Measurements from ENCODE around the gene FBLIM1. TPM values are rescaled to one million over a fixed set of nuclear protein-coding genes. Genes with fewer than 3 reads are reported as not detected.

Gene FBLIM1, protein sequence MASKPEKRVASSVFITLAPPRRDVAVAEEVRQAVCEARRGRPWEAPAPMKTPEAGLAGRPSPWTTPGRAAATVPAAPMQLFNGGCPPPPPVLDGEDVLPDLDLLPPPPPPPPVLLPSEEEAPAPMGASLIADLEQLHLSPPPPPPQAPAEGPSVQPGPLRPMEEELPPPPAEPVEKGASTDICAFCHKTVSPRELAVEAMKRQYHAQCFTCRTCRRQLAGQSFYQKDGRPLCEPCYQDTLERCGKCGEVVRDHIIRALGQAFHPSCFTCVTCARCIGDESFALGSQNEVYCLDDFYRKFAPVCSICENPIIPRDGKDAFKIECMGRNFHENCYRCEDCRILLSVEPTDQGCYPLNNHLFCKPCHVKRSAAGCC
- total RNA-seq = under 1 TPM in 2 of 5 experiments, not detected in 3; 0.27 to 0.54 TPM
- polyA plus RNA-seq = under 1 TPM in 1 of 2 donors, not detected in 1; 0.41 TPM
- 0.54 reads per million for total RNA-seq

- Histone ChIP-seq H3K36me3 (ENCODE audit: control insufficient read depth in 2 of 3, insufficient read depth in 3 of 3, low read length in 3 of 3) (no peaks in the 10 kb centered on the region), H3K4me3 (ENCODE audit: low read length) (no peak within 1 kb of the TSS), H3K27ac (ENCODE audit: low read depth, low read length) (no peak within 1 kb of the TSS), H3K9me3 (ENCODE audit: control insufficient read depth in 2 of 3, low read length in 3 of 3) (no peaks in the 10 kb centered on the region), H3K4me1 (ENCODE audit: control insufficient read depth in 2 of 2, insufficient read depth in 2 of 2, low read length in 2 of 2) (peaks cover 0 to 5% of the 10 kb centered on the region in 2 donors), H3K27me3 (ENCODE audit: control insufficient read depth in 2 of 2, insufficient read depth in 2 of 2, low read length in 2 of 2) (peaks cover 0 to 3% of the 10 kb centered on the region in 2 donors)
- H3K4me1 Mint-ChIP-seq = peaks cover 5 to 28% (median 17%) of the 10 kb centered on the region in 7 donors
- H3K9me3 Mint-ChIP-seq = peaks cover 0 to 1% (median 0%) of the 10 kb centered on the region in 11 donors
- peak within 1 kb of the TSS; percentile 63 to 83 (median 73) for H3K4me3 Mint-ChIP-seq
- CTCF ChIA-PET = no interaction called here
- ATAC-seq = peak; percentile 45
- H3K27ac Mint-ChIP-seq = no peak within 1 kb of the TSS
- POLR2A ChIA-PET = no interaction called here
- intact Hi-C loops (cut with micrococcal nuclease) = no loop called here
- no peak for DNase-seq
- peaks cover 36 to 68% (median 38%) of the 10 kb centered on the region in 5 donors for H3K27me3 Mint-ChIP-seq
- H3K36me3 Mint-ChIP-seq = no peaks in the 10 kb centered on the region
These were observed at the start of gene FBLIM1 for GRCh38 chr1:15758343-15758931. Gene FBLIM1, plus strand, starts transcription at chr1:15758795. Its CDS starts 6,189 bp downstream, at chr1:15764984.

- H3K4me1 ChIP-seq (ENCODE audit: control insufficient read depth in 2 of 2, insufficient read depth in 2 of 2, low read length in 2 of 2) = no peaks in the 10 kb centered on the region
- Mint-ChIP-seq H3K27ac (no peak overlapping the region), H3K9me3 (peaks cover 0 to 2% (median 0%) of the 10 kb centered on the region in 11 donors), H3K27me3 (no peaks in the 10 kb centered on the region), H3K36me3 (peaks cover 0 to 17% (median 0%) of the 10 kb centered on the region in 5 donors), H3K4me3 (no peak overlapping the region), H3K4me1 (peaks cover 14 to 31% (median 24%) of the 10 kb centered on the region in 7 donors)
- CTCF ChIA-PET = no interaction called here
- no peak overlapping the region for H3K27ac ChIP-seq (ENCODE audit: low read depth, low read length)
- ATAC-seq = no peak
- no peaks in the 10 kb centered on the region for H3K27me3 ChIP-seq (ENCODE audit: control insufficient read depth in 2 of 2, insufficient read depth in 2 of 2, low read length in 2 of 2)
- intact Hi-C loops (cut with micrococcal nuclease) = no loop called here
- peaks cover 0 to 9% (median 0%) of the 10 kb centered on the region in 3 experiments for H3K36me3 ChIP-seq (ENCODE audit: control insufficient read depth in 2 of 3, insufficient read depth in 3 of 3, low read length in 3 of 3)
- H3K4me3 ChIP-seq (ENCODE audit: low read length) = no peak overlapping the region
- POLR2A ChIA-PET = interaction anchor here (0.6 to 0.9 kb wide), 2 partner anchors 8 to 24 kb away, joined by 3 to 4 read pairs; no protein-coding TSS in a partner anchor
- DNase-seq = no peak
- H3K9me3 ChIP-seq (ENCODE audit: control insufficient read depth in 2 of 3, low read length in 3 of 3) = no peaks in the 10 kb centered on the region
These were observed 49.4 kb upstream of the FBLIM1 start for GRCh38 chr1:15709226-15709625.

DNA sequence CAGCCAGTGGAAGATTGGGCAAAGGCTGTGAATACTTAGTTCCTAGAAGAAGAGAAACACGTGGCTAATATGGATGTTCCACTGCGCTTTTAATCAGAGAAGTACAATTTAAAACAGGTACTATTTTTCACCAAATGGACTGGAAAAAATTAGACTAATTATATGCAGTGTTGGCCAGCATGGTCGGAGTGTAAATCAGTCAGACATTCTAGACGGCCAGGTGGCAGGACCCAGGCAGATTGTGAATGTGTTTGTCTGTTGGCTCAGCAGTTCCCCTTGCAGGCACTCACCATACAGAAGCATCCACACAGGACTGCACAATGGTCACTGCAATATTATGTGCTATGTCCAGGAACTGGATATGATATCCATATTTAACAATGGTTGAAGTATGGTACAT is 46.4 kb upstream of the FBLIM1 start:
- Mint-ChIP-seq H3K4me3 (no peak overlapping the region), H3K9me3 (peaks cover 0 to 2% (median 0%) of the 10 kb centered on the region in 11 donors), H3K27me3 (no peaks in the 10 kb centered on the region), H3K27ac (no peak overlapping the region), H3K4me1 (peaks cover 7 to 23% (median 14%) of the 10 kb centered on the region in 7 donors), H3K36me3 (peaks cover 0 to 8% (median 0%) of the 10 kb centered on the region in 5 donors)
- Histone ChIP-seq H3K27ac (ENCODE audit: low read depth, low read length) (no peak overlapping the region), H3K36me3 (ENCODE audit: control insufficient read depth in 2 of 3, insufficient read depth in 3 of 3, low read length in 3 of 3) (peaks cover 0 to 22% (median 9%) of the 10 kb centered on the region in 3 experiments), H3K27me3 (ENCODE audit: control insufficient read depth in 2 of 2, insufficient read depth in 2 of 2, low read length in 2 of 2) (no peaks in the 10 kb centered on the region), H3K9me3 (ENCODE audit: control insufficient read depth in 2 of 3, low read length in 3 of 3) (no peaks in the 10 kb centered on the region), H3K4me1 (ENCODE audit: control insufficient read depth in 2 of 2, insufficient read depth in 2 of 2, low read length in 2 of 2) (no peaks in the 10 kb centered on the region), H3K4me3 (ENCODE audit: low read length) (no peak overlapping the region)
- DNase-seq = no peak
- ChIA-PET POLR2A (interaction anchor here (0.6 kb wide), 1 partner anchor 533 kb away, joined by 3 read pairs; no protein-coding TSS in a partner anchor), CTCF (no interaction called here)
- no peak for ATAC-seq
- intact Hi-C loops (cut with micrococcal nuclease) = no loop called here

- Histone ChIP-seq H3K4me3 (ENCODE audit: low read length) (no peak overlapping the region), H3K36me3 (ENCODE audit: control insufficient read depth in 2 of 3, insufficient read depth in 3 of 3, low read length in 3 of 3) (peaks cover 0 to 45% (median 9%) of the 10 kb centered on the region in 3 experiments), H3K4me1 (ENCODE audit: control insufficient read depth in 2 of 2, insufficient read depth in 2 of 2, low read length in 2 of 2) (no peaks in the 10 kb centered on the region), H3K27me3 (ENCODE audit: control insufficient read depth in 2 of 2, insufficient read depth in 2 of 2, low read length in 2 of 2) (no peaks in the 10 kb centered on the region), H3K9me3 (ENCODE audit: control insufficient read depth in 2 of 3, low read length in 3 of 3) (no peaks in the 10 kb centered on the region), H3K27ac (ENCODE audit: low read depth, low read length) (no peak overlapping the region)
- Mint-ChIP-seq H3K27me3 (no peaks in the 10 kb centered on the region), H3K9me3 (peaks cover 0 to under 1% (median 0%) of the 10 kb centered on the region in 11 donors), H3K27ac (peak overlapping the region in 3 of 9 donors; percentile 25 to 64 (median 45)), H3K4me3 (no peak overlapping the region), H3K36me3 (peaks cover 0 to 16% (median 2%) of the 10 kb centered on the region in 5 donors), H3K4me1 (peaks cover 7 to 16% (median 12%) of the 10 kb centered on the region in 7 donors)
- CTCF ChIA-PET = no interaction called here
- intact Hi-C loops (cut with micrococcal nuclease) = no loop called here
- POLR2A ChIA-PET = interaction anchor here (0.6 kb wide), 1 partner anchor 109 kb away, joined by 3 read pairs; no protein-coding TSS in a partner anchor
- no peak for DNase-seq
- ATAC-seq = no peak
These were observed 44.0 kb upstream of the FBLIM1 start for GRCh38 chr1:15714406-15715136.

DNA sequence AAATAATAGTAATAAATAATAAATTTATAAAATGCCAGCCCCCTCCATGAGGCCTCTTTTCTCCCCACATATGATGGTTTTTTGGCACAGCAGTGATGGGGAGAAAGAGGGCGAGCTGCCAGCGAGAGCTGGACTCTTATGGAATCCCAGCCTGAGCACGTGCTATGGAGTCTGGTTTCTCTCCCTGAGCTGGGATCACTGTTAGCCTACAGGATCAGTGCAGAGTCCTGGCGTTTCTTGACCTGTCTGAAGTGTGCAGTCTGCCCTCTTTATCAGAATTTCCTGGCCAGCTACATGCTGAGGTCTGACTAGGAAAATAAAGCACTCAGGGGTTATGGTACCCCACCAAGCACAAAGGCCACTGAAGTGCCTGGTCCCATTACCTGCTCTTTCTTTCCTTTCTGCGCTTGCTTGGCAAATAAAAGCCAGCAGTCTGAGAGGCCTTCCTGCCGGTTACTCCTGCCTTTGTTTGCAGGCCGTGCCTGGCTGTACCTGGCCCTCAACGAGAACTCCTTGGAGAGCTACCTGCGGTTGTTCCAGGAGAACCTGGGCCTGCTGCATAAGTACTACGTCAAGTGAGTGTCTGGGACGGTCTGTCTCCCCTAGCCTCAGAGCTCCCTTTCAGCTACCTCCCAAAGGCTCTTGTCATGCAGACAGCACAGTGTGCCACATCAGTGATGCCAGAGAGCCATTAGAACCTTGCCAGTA is 41.0 kb upstream of the FBLIM1 start:
- Mint-ChIP-seq H3K27ac (peak overlapping the region in 1 of 9 donors; percentile 23), H3K4me1 (peaks cover 0 to 14% (median 5%) of the 10 kb centered on the region in 7 donors), H3K36me3 (peaks cover 0 to 25% (median 2%) of the 10 kb centered on the region in 5 donors), H3K27me3 (no peaks in the 10 kb centered on the region), H3K9me3 (no peaks in the 10 kb centered on the region), H3K4me3 (no peak overlapping the region)
- Histone ChIP-seq H3K9me3 (ENCODE audit: control insufficient read depth in 2 of 3, low read length in 3 of 3) (no peaks in the 10 kb centered on the region), H3K4me3 (ENCODE audit: low read length) (no peak overlapping the region), H3K27ac (ENCODE audit: low read depth, low read length) (no peak overlapping the region), H3K4me1 (ENCODE audit: control insufficient read depth in 2 of 2, insufficient read depth in 2 of 2, low read length in 2 of 2) (no peaks in the 10 kb centered on the region), H3K27me3 (ENCODE audit: control insufficient read depth in 2 of 2, insufficient read depth in 2 of 2, low read length in 2 of 2) (no peaks in the 10 kb centered on the region), H3K36me3 (ENCODE audit: control insufficient read depth in 2 of 3, insufficient read depth in 3 of 3, low read length in 3 of 3) (peaks cover 0 to 71% (median 9%) of the 10 kb centered on the region in 3 experiments)
- ChIA-PET POLR2A (interaction anchor here (0.5 kb wide), 1 partner anchor 94 kb away, joined by 3 read pairs; no protein-coding TSS in a partner anchor), CTCF (no interaction called here)
- no peak for DNase-seq
- intact Hi-C loops (cut with micrococcal nuclease) = no loop called here
- ATAC-seq = no peak

DNA sequence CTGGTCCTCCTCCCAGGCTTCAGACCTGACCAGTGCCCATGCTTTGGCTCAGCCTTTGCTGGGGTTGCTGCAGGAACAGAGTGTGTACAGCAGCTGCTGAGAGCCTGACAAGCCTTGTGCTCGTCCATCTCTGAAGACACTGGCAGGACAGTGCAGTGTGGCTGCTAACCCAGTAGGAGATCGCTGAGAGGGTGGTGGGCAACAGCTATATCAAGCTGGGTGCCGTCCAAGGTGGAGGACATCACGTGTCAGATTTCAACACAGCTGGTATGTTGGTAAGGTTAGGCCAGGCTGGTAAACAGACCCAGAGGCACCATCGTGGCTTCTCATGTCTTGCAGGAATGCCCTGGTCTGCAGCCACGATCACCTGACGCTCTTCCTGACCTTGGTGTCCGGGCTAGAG is 40.4 kb upstream of the FBLIM1 start:
- intact Hi-C loops (cut with micrococcal nuclease) = no loop called here
- ChIA-PET CTCF (interaction anchor here (0.6 kb wide), 1 partner anchor 77 kb away, joined by 6 read pairs; no protein-coding TSS in a partner anchor), POLR2A (interaction anchor here (0.7 kb wide), 1 partner anchor 64 kb away, joined by 3 read pairs; no protein-coding TSS in a partner anchor)
- peaks cover 0 to 30% (median 2%) of the 10 kb centered on the region in 5 donors for H3K36me3 Mint-ChIP-seq
- Histone ChIP-seq H3K36me3 (ENCODE audit: control insufficient read depth in 2 of 3, insufficient read depth in 3 of 3, low read length in 3 of 3) (peaks cover 0 to 77% (median 9%) of the 10 kb centered on the region in 3 experiments), H3K27me3 (ENCODE audit: control insufficient read depth in 2 of 2, insufficient read depth in 2 of 2, low read length in 2 of 2) (no peaks in the 10 kb centered on the region), H3K4me3 (ENCODE audit: low read length) (no peak overlapping the region), H3K4me1 (ENCODE audit: control insufficient read depth in 2 of 2, insufficient read depth in 2 of 2, low read length in 2 of 2) (no peaks in the 10 kb centered on the region), H3K27ac (ENCODE audit: low read depth, low read length) (no peak overlapping the region), H3K9me3 (ENCODE audit: control insufficient read depth in 2 of 3, low read length in 3 of 3) (no peaks in the 10 kb centered on the region)
- H3K27ac Mint-ChIP-seq = no peak overlapping the region
- H3K27me3 Mint-ChIP-seq = no peaks in the 10 kb centered on the region
- H3K4me3 Mint-ChIP-seq = no peak overlapping the region
- ATAC-seq (no peak), DNase-seq (no peak)
- no peaks in the 10 kb centered on the region for H3K9me3 Mint-ChIP-seq
- peaks cover 0 to 11% (median 5%) of the 10 kb centered on the region in 7 donors for H3K4me1 Mint-ChIP-seq

All from naive thymus-derived CD4-positive, alpha-beta T cell (primary cell).